Left kidney (tissue), 2 donors: Measurements from ENCODE around the gene RPL13A. TPM values are rescaled to one million over a fixed set of nuclear protein-coding genes. Genes with fewer than 3 reads are reported as not detected.
A peak's percentile ranks its signal among the peaks of the same experiment; 100 is the strongest.

Source experiments
- DNase-seq: peaks from one replicate; pipeline ENCODE4 v3.0.0-alpha.2; 2013
- polyA plus RNA-seq: library from polyadenylated mRNA; unstranded; fragments of 120-200 nt; gene quantifications from one replicate; pipeline ENCODE4 v1.2.1, GENCODE V29; 2013; ENCODE audit not compliant: insufficient read length

RPL13A gene
- polyA plus RNA-seq, 1 donor, result 2,088 TPM

- no peak for DNase-seq
Measured at GRCh38 chr19:49499030-49499670, 11.7 kb downstream of the RPL13A start.

- peak; percentile 75 for DNase-seq
Measured at GRCh38 chr19:49502866-49503581, 15.6 kb downstream of the RPL13A start.

- no peak for DNase-seq
Measured at GRCh38 chr19:49503582-49503962, 16.2 kb downstream of the RPL13A start.

- no peak for DNase-seq
Measured at GRCh38 chr19:49506575-49507105, 19.2 kb downstream of the RPL13A start.

- no peak for DNase-seq
Measured at GRCh38 chr19:49507803-49508494, 20.5 kb downstream of the RPL13A start.

GRCh38 chr19:49512970-49513745 is 25.8 kb downstream of the RPL13A start:
- peak; percentile 76 for DNase-seq

- no peak for DNase-seq
Measured at GRCh38 chr19:49513746-49514118, 26.3 kb downstream of the RPL13A start.

- no peak for DNase-seq
Measured at GRCh38 chr19:49514151-49514550, 26.7 kb downstream of the RPL13A start.

- no peak for DNase-seq
Measured at GRCh38 chr19:49515767-49516166, 28.4 kb downstream of the RPL13A start.

- DNase-seq, result no peak
Measured at GRCh38 chr19:49518033-49518432, 30.6 kb downstream of the RPL13A start.

GRCh38 chr19:49520705-49521319 is 33.4 kb downstream of the RPL13A start:
- DNase-seq, result no peak

- DNase-seq, result no peak
Measured at GRCh38 chr19:49524812-49525455, 37.5 kb downstream of the RPL13A start.

GRCh38 chr19:49528211-49528771 is 40.9 kb downstream of the RPL13A start:
- DNase-seq, result no peak

GRCh38 chr19:49530708-49531107 is 43.3 kb downstream of the RPL13A start:
- no peak for DNase-seq

- DNase-seq, result peak; percentile 70
Measured at GRCh38 chr19:49533551-49534488, 46.4 kb downstream of the RPL13A start.

GRCh38 chr19:49534632-49535385 is 47.4 kb downstream of the RPL13A start:
- no peak for DNase-seq

GRCh38 chr19:49536921-49537462 is 49.6 kb downstream of the RPL13A start:
- no peak for DNase-seq

- no peak for DNase-seq
Measured at GRCh38 chr19:49538643-49539042, 51.2 kb downstream of the RPL13A start.
